SIG-M5 treated with dmso at 0.1 percent for 504 hours (cell line): ENCODE measurements around the gene FRRS1.

Source experiments
- DNase-seq: peaks from one replicate; lab custom pipeline; 2025; ENCODE audit not compliant: unreplicated experiment; lab: John Stamatoyannopoulos, UW

The FRRS1 gene

DNA sequence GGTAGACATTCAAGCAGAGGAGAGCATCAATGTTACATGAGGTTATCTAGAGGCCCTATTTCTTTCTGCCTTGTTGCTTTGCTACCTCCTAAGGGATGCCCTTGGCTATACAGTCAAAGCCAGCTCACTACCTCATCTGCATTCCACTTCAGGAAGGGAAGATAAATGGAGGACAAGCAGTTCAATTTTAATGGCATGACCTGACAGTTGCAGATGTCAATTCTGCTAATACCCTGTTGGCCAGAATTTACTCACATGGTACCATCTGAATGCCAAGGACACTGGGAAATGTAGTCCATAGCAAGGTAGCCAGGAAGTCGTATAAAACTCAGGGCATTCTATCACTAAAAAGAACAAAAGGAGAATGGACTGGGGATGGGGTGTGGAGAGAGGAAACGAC, 89.0 kb downstream of the FRRS1 start:
- DNase-seq: no peak

DNA sequence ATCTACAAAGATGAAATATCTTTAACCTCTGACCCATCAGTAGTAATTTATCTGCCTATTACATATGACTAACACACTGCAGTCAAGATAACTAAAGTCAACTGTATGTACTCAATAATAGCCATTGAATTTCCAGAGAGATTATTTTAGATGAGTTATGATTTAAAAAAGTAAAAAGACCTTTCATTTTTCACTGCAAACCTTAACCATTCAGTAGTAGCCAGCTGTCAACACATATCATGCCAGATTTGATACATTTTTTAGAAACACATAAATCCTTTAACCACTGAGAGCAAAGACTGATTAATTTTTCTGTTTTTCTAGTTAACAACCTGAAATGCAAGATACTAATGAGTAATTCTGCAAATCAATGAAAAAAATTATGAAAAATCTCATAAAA, 89.6 kb downstream of the FRRS1 start:
- no peak for DNase-seq

DNA sequence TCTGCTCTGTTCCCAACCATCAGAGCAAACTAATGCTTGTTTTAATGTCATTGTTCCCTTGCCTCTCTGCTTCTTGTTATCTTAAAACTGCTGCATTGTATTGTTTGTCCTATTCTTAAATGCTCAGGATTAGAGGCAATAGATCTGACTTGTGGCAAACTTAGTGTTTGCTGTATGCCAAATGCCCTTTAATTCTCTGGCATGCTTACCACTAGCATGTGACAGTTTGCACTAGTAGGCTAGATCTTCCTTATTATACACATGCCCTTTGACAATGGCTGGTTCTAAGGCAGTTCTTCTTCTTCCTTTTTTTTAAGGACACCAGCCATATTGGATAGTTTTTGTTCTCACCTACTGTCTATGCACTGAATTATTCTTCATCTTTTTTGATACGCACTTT, 90.4 kb downstream of the FRRS1 start:
- no peak for DNase-seq

DNA sequence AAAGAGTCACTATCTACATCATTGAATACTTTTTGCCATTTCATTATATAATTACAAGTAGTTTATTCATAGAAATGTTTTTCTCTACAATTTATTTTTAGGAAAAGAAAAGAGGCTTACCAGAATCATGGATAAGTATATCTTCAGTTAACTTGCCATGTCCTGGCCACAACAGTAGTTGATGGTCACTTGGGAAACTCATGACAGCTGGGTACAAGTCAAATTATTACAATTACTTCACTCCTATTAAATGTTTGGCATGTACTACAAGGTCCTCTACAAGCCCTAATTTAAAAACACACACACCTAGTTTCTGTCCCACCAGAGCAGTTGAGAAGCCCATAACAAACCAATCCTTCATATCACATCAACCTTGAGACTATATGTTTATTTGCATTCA, 91.1 kb downstream of the FRRS1 start:
- DNase-seq: no peak

DNA sequence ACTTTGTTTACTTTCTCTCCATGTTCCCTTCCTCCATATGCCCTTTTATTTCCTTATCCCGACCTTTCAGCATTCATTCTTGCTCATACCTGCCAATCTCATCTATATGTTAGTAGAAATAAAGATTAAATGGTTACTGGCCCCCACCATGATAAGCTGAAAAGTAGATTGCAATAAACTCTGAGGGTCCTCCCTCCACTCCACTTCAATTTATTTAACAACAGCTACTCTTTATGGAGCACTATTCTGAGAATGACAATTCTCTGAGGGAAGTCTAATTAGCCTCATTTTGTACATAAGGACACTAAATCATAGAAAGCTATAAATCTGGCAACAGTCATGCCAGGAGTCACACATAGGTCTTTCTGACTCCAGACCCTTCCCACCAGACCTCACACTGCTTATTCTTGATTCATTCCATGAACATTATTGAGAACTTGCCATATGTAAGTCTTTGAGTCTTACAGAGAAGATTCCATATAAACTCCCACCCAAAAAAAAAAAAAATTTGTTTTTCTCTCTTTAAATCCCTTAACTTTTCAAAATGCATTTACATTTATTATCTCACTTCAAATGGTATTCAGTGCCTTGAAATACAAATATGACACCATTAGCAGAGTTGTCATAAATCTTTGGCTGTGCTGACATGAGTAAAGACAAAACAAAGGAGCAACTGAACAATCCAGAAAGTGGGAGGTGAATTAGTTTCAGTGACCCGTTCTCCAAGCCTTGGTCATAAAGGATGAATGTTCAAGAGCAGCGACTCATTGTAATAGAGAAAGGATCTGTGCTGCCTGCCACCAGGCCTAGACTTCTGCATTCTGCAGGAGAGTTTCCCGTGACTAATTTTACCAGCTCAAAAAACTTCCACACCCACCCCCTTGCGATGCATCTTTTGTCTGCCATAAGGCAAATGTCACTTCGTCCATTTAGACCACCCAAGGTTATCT, 92.0 kb downstream of the FRRS1 start:
- DNase-seq: no peak

DNA sequence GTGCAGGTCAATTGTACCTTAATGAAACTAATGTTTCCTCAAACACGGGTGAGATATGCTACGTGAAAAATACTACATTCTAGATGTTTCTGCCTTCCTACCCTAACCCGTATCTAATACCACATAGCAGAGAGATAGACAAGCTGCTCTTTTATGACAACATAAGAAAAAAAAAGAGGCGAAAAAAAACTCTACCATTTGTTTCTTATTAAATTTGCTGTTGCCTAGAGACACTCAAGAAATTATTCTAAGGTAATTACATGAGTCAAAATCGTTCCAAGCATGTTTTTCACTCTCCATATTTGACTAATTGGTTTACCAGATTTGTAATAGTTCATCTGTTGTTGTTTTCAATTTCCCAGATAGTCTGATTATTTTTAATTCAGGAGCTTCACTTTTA, 93.1 kb downstream of the FRRS1 start:
- no peak for DNase-seq

DNA sequence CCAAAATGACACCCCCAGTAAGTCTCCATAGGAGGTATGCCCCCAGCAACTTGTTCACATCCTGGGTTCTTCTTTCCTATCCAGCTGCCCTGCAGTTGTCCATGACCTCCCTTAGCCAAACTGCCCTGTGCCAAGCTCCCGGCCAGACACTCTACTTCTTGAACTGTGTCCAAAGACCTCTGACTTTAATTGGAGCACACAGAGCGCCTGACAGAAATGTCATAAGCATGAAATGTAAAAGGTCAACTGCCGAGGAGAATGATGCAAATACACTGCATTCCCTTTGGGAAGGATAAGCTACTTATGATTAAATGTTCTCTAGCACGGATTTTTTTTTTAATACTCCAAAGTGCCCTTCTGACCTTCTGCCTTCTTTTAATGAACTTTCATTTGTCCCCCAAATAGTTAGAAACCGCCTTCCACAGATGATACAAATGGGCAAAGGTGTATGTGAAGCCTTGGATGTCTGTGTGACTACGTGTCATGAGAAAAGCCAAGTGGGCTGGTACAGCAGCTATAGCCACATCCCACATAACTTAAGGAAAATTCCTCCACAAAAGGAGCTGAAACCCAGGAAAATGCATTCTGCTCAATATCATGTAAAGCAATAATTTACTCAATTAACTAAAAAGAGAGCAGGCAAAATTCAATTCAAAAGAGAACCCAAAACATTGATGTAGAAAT, 93.8 kb downstream of the FRRS1 start:
- DNase-seq: no peak

DNA sequence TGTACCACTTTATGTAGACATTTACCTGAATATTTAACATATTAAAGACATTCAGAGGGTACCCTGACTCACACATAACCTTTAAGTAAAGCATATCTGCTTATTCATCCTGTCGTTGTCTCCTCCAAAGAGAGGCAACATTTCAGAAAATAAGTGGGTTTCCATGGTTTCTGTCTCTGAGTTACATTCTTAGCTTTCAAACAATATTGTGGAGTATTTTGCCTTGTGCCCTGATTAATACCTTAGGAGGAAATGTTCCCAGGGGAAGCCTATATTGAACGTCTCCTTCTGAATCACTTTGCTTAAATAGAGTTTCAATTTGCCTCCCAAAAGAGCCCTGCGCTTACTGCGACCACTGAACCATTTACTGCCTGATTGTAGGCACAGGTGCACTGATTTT, 94.4 kb downstream of the FRRS1 start:
- DNase-seq: no peak

DNA sequence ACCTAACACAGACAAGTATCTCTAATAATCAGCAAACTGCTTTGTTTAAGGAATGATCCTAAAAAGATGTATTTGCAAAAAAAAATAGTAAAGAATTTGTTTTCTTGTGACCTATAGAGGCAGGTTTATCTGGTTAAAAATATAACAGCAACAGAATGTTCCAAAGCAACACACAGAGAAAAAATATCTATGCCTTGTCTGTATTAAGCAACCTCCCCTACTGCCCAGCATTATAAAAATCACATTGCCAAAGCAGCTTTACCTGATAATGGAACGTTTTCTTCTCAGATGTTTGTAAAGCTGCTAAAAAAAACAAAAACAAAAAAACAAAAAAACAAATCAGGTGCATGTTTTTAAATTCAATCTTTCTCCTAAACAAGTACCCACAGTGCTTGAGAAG, 95.9 kb downstream of the FRRS1 start:
- DNase-seq: no peak

DNA sequence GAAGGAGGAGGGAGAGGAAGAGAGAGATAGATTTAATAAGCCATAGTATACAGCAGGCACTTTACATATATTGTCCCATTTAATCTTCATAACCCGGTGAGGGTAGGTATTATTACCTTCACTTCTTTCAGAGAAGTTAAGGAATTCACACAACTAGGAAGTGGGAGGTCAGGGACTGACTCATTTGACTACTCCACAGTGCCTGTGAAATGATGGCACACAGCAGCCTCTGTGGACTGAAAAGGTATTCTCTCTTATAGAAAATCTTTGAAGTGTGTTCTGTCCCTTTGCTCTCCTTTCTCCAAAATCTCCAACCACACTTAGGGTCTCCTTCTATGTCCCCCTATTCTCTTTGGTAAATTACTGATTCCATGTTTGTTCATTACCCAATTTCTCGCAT, 96.6 kb downstream of the FRRS1 start:
- DNase-seq: no peak

DNA sequence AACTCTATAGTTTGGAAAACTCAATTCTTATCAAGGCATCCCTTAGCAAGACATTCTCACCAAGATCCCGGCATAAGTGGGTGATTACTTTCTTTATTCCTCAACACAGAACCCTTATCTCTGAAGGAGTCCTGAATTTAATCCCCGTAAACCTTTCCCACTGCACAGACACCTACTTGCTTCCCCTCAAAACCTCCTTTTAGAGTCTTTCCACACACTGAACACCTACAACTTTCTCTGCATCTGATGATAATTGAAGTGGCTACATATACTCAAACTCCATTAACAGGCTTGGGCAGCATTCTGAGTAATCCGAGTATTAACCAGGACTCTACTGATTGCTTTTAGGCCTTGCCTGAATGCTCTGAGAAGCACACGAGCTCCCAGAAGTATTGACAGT, 97.1 kb downstream of the FRRS1 start:
- DNase-seq: no peak

DNA sequence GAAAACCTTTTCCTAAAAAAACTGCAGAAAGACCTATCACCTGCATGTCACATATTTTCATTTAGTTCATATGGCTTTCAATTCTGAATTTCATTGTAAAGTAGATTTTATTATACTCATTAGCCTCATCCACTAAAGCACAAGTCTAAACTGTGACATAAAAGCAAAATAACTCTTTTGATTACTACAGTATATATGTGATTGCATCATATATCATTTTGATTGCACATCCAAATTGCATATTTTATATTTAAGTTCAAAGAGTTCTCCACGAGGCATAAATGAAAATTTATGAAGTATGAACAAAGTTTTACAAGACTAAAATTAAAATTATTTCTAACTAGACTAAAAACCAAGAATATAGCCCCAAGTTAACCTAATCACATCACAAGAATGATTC, 101.2 kb downstream of the FRRS1 start:
- DNase-seq: no peak

DNA sequence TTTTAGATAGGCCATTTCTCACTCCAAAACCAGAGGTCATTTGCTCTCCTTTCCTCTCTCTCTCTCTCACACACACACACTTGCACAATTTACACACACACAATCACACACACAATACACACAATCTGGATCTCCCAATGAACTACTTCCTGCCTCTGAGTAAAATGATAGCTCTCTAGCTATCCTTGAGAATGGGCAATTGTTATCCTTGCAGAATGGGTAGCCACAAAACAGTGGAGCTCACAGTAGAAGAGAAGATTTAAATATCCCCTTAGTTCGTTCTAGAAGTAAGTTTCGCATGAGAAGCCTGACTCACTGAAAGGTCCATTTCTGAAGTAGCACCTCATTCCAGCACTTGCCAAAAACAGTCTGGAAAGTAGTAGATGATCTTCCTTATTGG, 102.9 kb downstream of the FRRS1 start:
- DNase-seq: no peak

DNA sequence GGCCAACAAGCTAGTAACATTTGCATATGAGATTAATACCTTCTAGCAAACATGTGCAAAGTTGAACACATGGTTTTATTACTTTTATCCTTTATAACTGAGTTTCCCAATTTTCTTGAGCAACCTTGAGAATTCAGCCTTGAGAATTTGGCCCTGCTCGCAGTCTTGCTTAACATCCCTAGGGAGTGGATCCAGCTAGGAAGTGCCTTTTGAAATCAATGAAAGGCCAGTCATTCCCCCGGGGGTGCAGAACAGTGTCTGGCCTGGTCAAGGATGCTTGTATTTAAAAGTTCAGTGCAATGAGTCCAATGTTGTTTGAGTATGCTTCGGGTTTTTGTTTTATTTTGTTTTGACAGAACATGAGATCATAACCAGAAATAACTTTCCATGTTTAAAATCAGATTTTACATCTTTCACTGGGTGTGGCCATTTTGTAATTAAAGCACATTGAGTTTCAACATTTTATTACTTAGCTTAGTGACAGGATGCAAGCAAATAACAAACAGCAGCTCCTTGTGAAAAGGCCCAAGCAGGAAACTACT, 103.8 kb downstream of the FRRS1 start:
- DNase-seq: no peak

DNA sequence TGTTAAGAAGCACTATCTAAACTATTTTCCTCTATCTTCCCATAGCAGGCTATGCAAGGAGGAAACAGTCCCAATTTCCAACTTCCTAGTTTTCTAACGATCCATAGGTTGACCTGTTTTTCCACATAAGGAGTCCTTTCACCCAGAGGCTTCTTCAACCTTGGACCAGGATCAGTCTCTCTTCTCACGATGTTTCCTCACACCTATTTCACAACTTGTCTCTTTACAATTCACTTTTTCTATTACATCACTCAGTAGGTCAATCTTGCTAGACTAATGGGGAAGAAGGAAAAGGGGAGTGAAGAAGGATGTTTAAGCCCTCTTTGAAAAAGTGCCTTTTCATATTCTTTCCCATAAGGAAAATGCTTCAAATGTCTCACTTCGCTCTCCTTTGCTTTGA, 104.7 kb downstream of the FRRS1 start:
- peak; percentile 17 for DNase-seq

DNA sequence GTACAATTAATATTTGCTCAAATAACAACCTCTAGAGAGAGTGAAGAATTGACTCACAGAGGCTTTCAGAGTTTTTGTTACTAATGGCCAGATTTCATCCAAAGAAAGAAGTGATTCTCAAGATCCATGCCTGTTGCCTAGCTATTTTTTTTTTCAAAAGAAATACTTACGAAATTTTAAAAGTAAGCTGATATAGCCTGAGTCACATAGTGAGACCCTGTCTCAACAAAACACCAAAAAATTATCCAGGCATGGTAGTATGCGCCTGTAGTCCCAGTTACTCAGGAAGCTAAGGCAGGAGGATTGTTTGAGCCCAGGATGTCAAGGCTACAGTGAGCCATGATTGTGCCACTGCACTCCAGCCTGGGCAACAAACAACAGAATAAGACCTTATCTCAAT, 105.9 kb downstream of the FRRS1 start:
- no peak for DNase-seq

DNA sequence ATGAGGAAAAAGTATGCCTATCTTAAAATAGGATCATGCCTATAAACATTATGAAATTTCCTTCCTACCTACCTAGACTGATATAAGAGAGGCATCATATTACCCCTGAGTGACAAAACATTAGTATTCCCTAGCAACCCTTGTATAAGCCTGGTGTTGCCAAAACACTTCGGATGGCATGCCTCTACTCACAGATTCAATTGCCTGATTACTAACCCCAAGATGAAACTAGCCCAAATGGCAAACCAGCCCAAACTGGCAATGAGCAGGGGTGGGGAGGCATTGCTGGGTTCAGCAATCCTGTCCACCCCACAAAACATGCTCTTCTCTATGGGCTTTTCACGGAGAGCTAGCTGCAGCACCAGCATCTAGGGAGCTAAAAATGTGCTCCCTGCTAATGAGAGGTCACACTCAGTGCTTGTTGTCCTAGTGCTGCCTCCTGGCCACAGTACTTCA, 106.7 kb downstream of the FRRS1 start:
- DNase-seq: peak; percentile 38
